OCI-LY1 (cell line): ENCODE data around the gene ZFP28.

ENCODE experiments used
- H2AFZ ChIP-seq: fragments of 200-600 bp; sonication (generic), shearing (Covaris generic); 2 replicates; pipeline ENCODE4 v1.6.0; 2014; ENCODE audit warnings: antibody characterized with exemption, mild to moderate bottlenecking, low read length
- H3F3A ChIP-seq: fragments of 200-600 bp; sonication (generic), shearing (Covaris generic); 2 replicates; pipeline ENCODE4 v1.6.0; 2014; ENCODE audit warnings: mild to moderate bottlenecking, antibody characterized with exemption, low read length, moderate library complexity; ENCODE audit not compliant: insufficient read depth
- H3K27ac ChIP-seq: fragments of 200-600 bp; sonication (generic); 2 replicates; pipeline ENCODE4 v1.5.1; 2014; ENCODE audit warnings: low read length, mixed run types, mild to moderate bottlenecking, low read depth; ENCODE audit not compliant: poor library complexity, severe bottlenecking
- H3K27me3 ChIP-seq: fragments of 200-600 bp; sonication (generic); 2 replicates; pipeline ENCODE4 v1.6.0; 2014; ENCODE audit warnings: antibody characterized with exemption, mild to moderate bottlenecking, low read length, moderate library complexity; ENCODE audit not compliant: insufficient read depth
- H3K36me3 ChIP-seq: fragments of 200-600 bp; sonication (generic); 2 replicates; pipeline ENCODE4 v1.6.1; 2014; ENCODE audit warnings: mild to moderate bottlenecking, antibody characterized with exemption, low read length, moderate library complexity, mixed read lengths; ENCODE audit not compliant: insufficient read depth
- H3K4me1 ChIP-seq: fragments of 200-600 bp; sonication (generic); 2 replicates; pipeline ENCODE4 v1.5.1; 2014; ENCODE audit warnings: mild to moderate bottlenecking, low read length, moderate library complexity; ENCODE audit not compliant: insufficient read depth, severe bottlenecking
- H3K4me2 ChIP-seq: fragments of 200-600 bp; sonication (generic), shearing (Covaris generic); 2 replicates; pipeline ENCODE4 v1.6.1; 2014; ENCODE audit warnings: low read length
- H3K4me3 ChIP-seq: fragments of 200-600 bp; sonication (generic); 2 replicates; pipeline ENCODE4 v1.5.1; 2014; ENCODE audit warnings: low read length, low read depth, mild to moderate bottlenecking, mixed read lengths; ENCODE audit not compliant: poor library complexity, severe bottlenecking
- H3K79me2 ChIP-seq: fragments of 200-600 bp; shearing (Covaris generic); 2 replicates; pipeline ENCODE4 v1.6.1; 2016; ENCODE audit warnings: mixed run types, low read length, mixed read lengths; ENCODE audit not compliant: insufficient read depth
- H3K9ac ChIP-seq: fragments of 200-600 bp; sonication (generic), shearing (Covaris generic); 2 replicates; pipeline ENCODE4 v1.6.1; 2014; ENCODE audit warnings: mild to moderate bottlenecking, low read length, mixed read lengths
- H3K9me2 ChIP-seq: fragments of 200-600 bp; sonication (generic), shearing (Covaris generic); 2 replicates; pipeline ENCODE4 v1.6.1; 2014; ENCODE audit warnings: low read depth, mild to moderate bottlenecking, low read length, mixed read lengths
- H3K9me3 ChIP-seq: fragments of 200-600 bp; shearing (Covaris generic); 2 replicates; pipeline ENCODE4 v1.6.1; 2014; ENCODE audit warnings: low read length, mixed read lengths
- H4K20me1 ChIP-seq: fragments of 200-600 bp; sonication (generic), shearing (Covaris generic); 2 replicates; pipeline ENCODE4 v1.6.0; 2016; ENCODE audit warnings: mild to moderate bottlenecking, low read length; ENCODE audit not compliant: insufficient read depth
- CTCF ChIP-seq: fragments of 200-600 bp; sonication (generic), shearing (Covaris generic); IDR thresholded peaks from 2 replicates; pipeline ENCODE4 v1.5.1; 2017; ENCODE audit warnings: mild to moderate bottlenecking, antibody characterized with exemption, low read length, moderate library complexity, mixed read lengths
- EZH2 ChIP-seq: fragments of 200-600 bp; sonication (generic), shearing (Covaris generic); IDR thresholded peaks from 2 replicates; pipeline ENCODE4 v1.8.0; 2017; ENCODE audit warnings: borderline replicate concordance, mixed run types, mild to moderate bottlenecking, antibody characterized with exemption, low read length, moderate library complexity, mixed read lengths

ZFP28 gene

DNA sequence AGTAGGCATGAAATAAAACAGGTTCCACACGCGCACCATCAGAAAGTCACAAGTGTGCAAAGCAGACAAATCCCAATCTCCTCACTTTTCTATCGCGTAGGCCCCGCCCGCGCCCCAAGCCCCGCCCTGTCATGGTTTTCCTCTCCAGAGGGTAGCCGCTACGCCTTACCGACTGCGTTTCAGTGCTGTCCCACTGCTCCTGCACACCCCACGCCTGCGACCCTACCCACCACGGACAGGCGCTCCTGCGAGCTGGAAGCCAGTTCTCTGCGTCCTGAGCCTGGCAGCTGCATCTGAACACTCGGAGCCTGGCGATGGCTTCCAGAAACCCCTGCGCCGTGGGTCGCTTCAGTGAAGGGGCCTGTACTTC is 28.1 kb downstream of the ZFP28 start:
- Histone ChIP-seq H3K27ac (no peak overlapping the region), H3K9me3 (0 out of 2 replicates have a peak, but pooled peaks cover 8% of the 10 kb centered on the region), H3K79me2 (no peaks in the 10 kb centered on the region), H3K9me2 (no peaks in the 10 kb centered on the region), H3K27me3 (no peaks in the 10 kb centered on the region), H3K36me3 (no peaks in the 10 kb centered on the region), H3K4me1 (no peaks in the 10 kb centered on the region), H3K9ac (no peak overlapping the region), H4K20me1 (no peaks in the 10 kb centered on the region), H3K4me3 (no peak overlapping the region), H3K4me2 (no peak overlapping the region), H2AFZ (no peak overlapping the region), H3F3A (no peaks in the 10 kb centered on the region)
- TF ChIP-seq CTCF: no peak
- TF ChIP-seq EZH2: no peak

GRCh38 chr19:56567274-56568120 is 28.7 kb downstream of the ZFP28 start, which contains the start of gene ZNF470:
Gene ZNF470 (plus strand): TSS chr19:56567468. CDS start chr19:56570312, 2,844 bp downstream.
- H3K27ac ChIP-seq: no peak within 1 kb of the TSS
- H3F3A ChIP-seq: no peaks in the 10 kb centered on the region
- no peak within 1 kb of the TSS for H3K4me3 ChIP-seq
- no peaks in the 10 kb centered on the region for H3K79me2 ChIP-seq
- H3K4me1 ChIP-seq: no peaks in the 10 kb centered on the region
- no peak within 1 kb of the TSS for H2AFZ ChIP-seq
- no peak within 1 kb of the TSS for H3K9ac ChIP-seq
- H3K9me2 ChIP-seq: no peaks in the 10 kb centered on the region
- no peak within 1 kb of the TSS for H3K4me2 ChIP-seq
- no peaks in the 10 kb centered on the region for H3K27me3 ChIP-seq
- H4K20me1 ChIP-seq: no peaks in the 10 kb centered on the region
- TF ChIP-seq EZH2 (no peak), CTCF (no peak)
- 0 out of 2 replicates have a peak, but pooled peaks cover 8% of the 10 kb centered on the region for H3K9me3 ChIP-seq
- no peaks in the 10 kb centered on the region for H3K36me3 ChIP-seq

GRCh38 chr19:56572589-56572988 is 33.8 kb downstream of the ZFP28 start:
- Histone ChIP-seq H3K4me1 (no peaks in the 10 kb centered on the region), H3K27me3 (no peaks in the 10 kb centered on the region), H3K9me2 (no peaks in the 10 kb centered on the region), H3K4me3 (no peak overlapping the region), H3K79me2 (no peaks in the 10 kb centered on the region), H2AFZ (no peak overlapping the region), H4K20me1 (no peaks in the 10 kb centered on the region), H3K9me3 (peaks cover 24% of the 10 kb centered on the region), H3K27ac (no peak overlapping the region), H3F3A (no peaks in the 10 kb centered on the region), H3K36me3 (no peaks in the 10 kb centered on the region), H3K4me2 (no peak overlapping the region), H3K9ac (no peak overlapping the region)
- TF ChIP-seq CTCF: no peak
- no peak for TF ChIP-seq EZH2
